K562 (cell line): ENCODE data around the gene PEX13. TPM values are rescaled to one million over a fixed set of nuclear protein-coding genes. Genes with fewer than 3 reads are reported as not detected.

ENCODE experiments used
- CC2D1A ChIP-seq: fragments of 450-650 bp; IDR thresholded peaks from 2 replicates; pipeline ENCODE4 v1.6.1; 2017; ENCODE audit warnings: mild to moderate bottlenecking
- DPF2 ChIP-seq: fragments of 450-650 bp; IDR thresholded peaks from 2 replicates; pipeline ENCODE4 v1.6.1; 2016
- E4F1 ChIP-seq: fragments of 250-450 bp; sonication (Bioruptor Pico); IDR thresholded peaks from 2 replicates; pipeline ENCODE4 v1.5.0; 2021; ENCODE audit warnings: mild to moderate bottlenecking, borderline replicate concordance
- FIP1L1 ChIP-seq: fragments of 200-400 bp; formaldehyde crosslinking; IDR thresholded peaks from 2 replicates; pipeline ENCODE4 v1.6.1; 2018; ENCODE audit warnings: mild to moderate bottlenecking, low read depth, low read length; ENCODE audit not compliant: poor library complexity, severe bottlenecking
- HNRNPH1 ChIP-seq: fragments of 200-400 bp; formaldehyde crosslinking; optimal IDR thresholded peaks from 2 replicates; pipeline ENCODE3; 2017; ENCODE audit warnings: low read depth, mild to moderate bottlenecking, low read length, moderate library complexity
- HOXB6 ChIP-seq: fragments of 250-450 bp; sonication (Bioruptor Pico); IDR thresholded peaks from 2 replicates; pipeline ENCODE4 v1.5.1; 2022; ENCODE audit warnings: mild to moderate bottlenecking, borderline replicate concordance
- KLF16 ChIP-seq: IDR thresholded peaks from 2 replicates; pipeline ENCODE4 v1.6.1; 2016; ENCODE audit warnings: antibody characterized with exemption
- MXD1 ChIP-seq: fragments of 250-450 bp; sonication (Bioruptor Pico); IDR thresholded peaks from 2 replicates; pipeline ENCODE4 v1.8.0; 2021; ENCODE audit warnings: borderline replicate concordance, mild to moderate bottlenecking, moderate library complexity; ENCODE audit not compliant: poor library complexity, severe bottlenecking
- MYBL2 ChIP-seq, 2 experiments: fragments of 450-650 bp in 1 of 2; sonication (generic) in 1 of 2; formaldehyde crosslinking in 1 of 2; IDR thresholded peaks; 2 replicates each; pipeline versions ENCODE4 v1.6.1 to v1.8.1; 2017 to 2022; ENCODE audit warnings: borderline replicate concordance in 1 of 2, inconsistent platforms in 1 of 2, low read depth in 1 of 2, mild to moderate bottlenecking in 1 of 2, missing genetic modification reagents in 1 of 2, moderate library complexity in 1 of 2
- NFIX ChIP-seq: fragments of 250-450 bp; sonication (Bioruptor Pico); IDR thresholded peaks from 2 replicates; pipeline ENCODE4 v1.4.0; 2020; ENCODE audit warnings: low read depth, mild to moderate bottlenecking, moderate library complexity
- PCBP2 ChIP-seq: fragments of 200-400 bp; formaldehyde crosslinking; IDR thresholded peaks from 2 replicates; pipeline ENCODE4 v1.6.1; 2018; ENCODE audit warnings: low read length, low read depth, mild to moderate bottlenecking, moderate library complexity; ENCODE audit not compliant: poor library complexity, severe bottlenecking
- POLR2AphosphoS2 ChIP-seq: IDR thresholded peaks from 2 replicates; pipeline ENCODE4 v1.6.1; 2012; ENCODE audit warnings: low read length, improper control_type of control experiment
- POLR3A ChIP-seq: IDR thresholded peaks from 2 replicates; pipeline ENCODE4 v1.6.1; 2011; ENCODE audit warnings: borderline replicate concordance, mild to moderate bottlenecking, moderate library complexity; ENCODE audit not compliant: insufficient read length, insufficient read depth; ENCODE audit errors: extremely low read depth
- RBM22 ChIP-seq: fragments of 200-400 bp; formaldehyde crosslinking; IDR thresholded peaks from 2 replicates; pipeline ENCODE4 v1.6.1; 2018; ENCODE audit warnings: low read length, low read depth; ENCODE audit not compliant: poor library complexity, severe bottlenecking
- SMAD1 ChIP-seq: fragments of 150-350 bp; IDR thresholded peaks from 2 replicates; pipeline ENCODE4 v1.6.1; 2014; ENCODE audit warnings: low read length, low read depth; ENCODE audit not compliant: partially characterized antibody
- SMARCA4 ChIP-seq: fragments of 450-650 bp; IDR thresholded peaks from 2 replicates; pipeline ENCODE4 v1.6.1; 2016
- SMARCE1 ChIP-seq: fragments of 450-650 bp; IDR thresholded peaks from 2 replicates; pipeline ENCODE4 v1.7.1; 2016; ENCODE audit warnings: mild to moderate bottlenecking
- ZNF165 ChIP-seq: fragments of 250-450 bp; sonication (Bioruptor Pico); IDR thresholded peaks from 2 replicates; pipeline ENCODE4 v1.4.0; 2020; ENCODE audit warnings: borderline replicate concordance
- ZNF431 ChIP-seq: sonication (generic); formaldehyde crosslinking; IDR thresholded peaks from 2 replicates; pipeline ENCODE4 v1.8.0; 2022; ENCODE audit warnings: mild to moderate bottlenecking, missing genetic modification reagents
- polyA plus RNA-seq, 8 experiments: library from polyadenylated mRNA; depleted of rRNA in 4 of 8; stranded (reverse) in 5 of 8; unstranded in 3 of 8; fragments of >200 nt; fragmentation: Nextera tagmentation in 2 of 8; fragmentation: Illumina TruSeq in 1 of 8; extraction: Ambion mirVana in 2 of 8; extraction: Trizol in 1 of 8; gene quantifications; 2 replicates each; pipeline versions ENCODE4 v1.2.1 to v1.2.3, GENCODE V29; 2011 to 2014; ENCODE audit warnings: inconsistent platforms in 1 of 8, missing spikeins in 1 of 8
- total RNA-seq, 7 experiments: library from RNA; depleted of rRNA in 6 of 7; stranded (reverse); fragments of >200 nt in 6 of 7; fragmentation: Illumina TruSeq in 2 of 7; extraction: Trizol in 2 of 7; gene quantifications; 2 replicates each; pipeline versions ENCODE4 v1.2.1 to v1.2.3, GENCODE V29; 2011 to 2021; ENCODE audit warnings: low replicate concordance in 1 of 7
- TF ChIP-seq, protein P1 (sequence below): fragments of 250-450 bp; sonication (Bioruptor Pico); IDR thresholded peaks from 2 replicates; pipeline ENCODE4 v1.5.1; 2021; ENCODE audit warnings: mild to moderate bottlenecking
- TF ChIP-seq, protein P2 (sequence below): fragments of 250-450 bp; sonication (Bioruptor Pico); IDR thresholded peaks from 2 replicates; pipeline ENCODE4 v1.4.0; 2020; ENCODE audit warnings: mild to moderate bottlenecking, moderate library complexity, borderline replicate concordance

PEX13 gene
- total and polyA plus RNA-seq, 9 of the 15 experiments (the other 6 are each of a cell fraction or from before 2014, with no cell fraction given), result 4.0 to 30.4 (median 18.8) TPM

GRCh38 chr2:61017003-61017555, 441 bp upstream of the PEX13 start (continued):
- TF ChIP-seq E4F1 (CRISPR knock-in tag) (no peak), NFIX (CRISPR knock-in tag) (no peak), POLR3A (no peak), PCBP2 (no peak), CC2D1A (peak; percentile 25; the same call in 1 of the 2 replicates), MYBL2 (IDR thresholded peaks at IDR 0.05; ENCODE audit: low read depth) (peak; percentile 63), MYBL2 (CRISPR knock-in tag; IDR thresholded peaks at IDR 0.05; ENCODE audit: borderline replicate concordance) (no peak), ZNF431 (CRISPR knock-in tag) (no peak), MXD1 (peak; percentile 52), SMARCA4 (peak; percentile 48; the same call in 1 of the 2 replicates), FIP1L1 (no peak), HNRNPH1 (no peak), ZNF165 (CRISPR knock-in tag) (no peak), SMARCE1 (no peak; the same call in 1 of the 2 replicates), SMAD1 (no peak), HOXB6 (CRISPR knock-in tag) (no peak), KLF16 (no peak), DPF2 (peak; percentile 58; the same call in 1 of the 2 replicates), POLR2AphosphoS2 (no peak), RBM22 (no peak)
- TF ChIP-seq, protein P1, sequence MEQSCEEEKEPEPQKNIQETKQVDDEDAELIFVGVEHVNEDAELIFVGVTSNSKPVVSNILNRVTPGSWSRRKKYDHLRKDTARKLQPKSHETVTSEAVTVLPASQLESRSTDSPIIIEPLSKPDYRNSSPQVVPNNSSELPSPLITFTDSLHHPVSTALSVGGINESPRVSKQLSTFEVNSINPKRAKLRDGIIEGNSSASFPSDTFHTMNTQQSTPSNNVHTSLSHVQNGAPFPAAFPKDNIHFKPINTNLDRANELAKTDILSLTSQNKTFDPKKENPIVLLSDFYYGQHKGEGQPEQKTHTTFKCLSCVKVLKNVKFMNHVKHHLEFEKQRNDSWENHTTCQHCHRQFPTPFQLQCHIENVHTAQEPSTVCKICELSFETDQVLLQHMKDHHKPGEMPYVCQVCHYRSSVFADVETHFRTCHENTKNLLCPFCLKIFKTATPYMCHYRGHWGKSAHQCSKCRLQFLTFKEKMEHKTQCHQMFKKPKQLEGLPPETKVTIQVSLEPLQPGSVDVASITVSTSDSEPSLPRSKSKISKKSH (CRISPR knock-in tag), result no peak
- TF ChIP-seq, protein P2, sequence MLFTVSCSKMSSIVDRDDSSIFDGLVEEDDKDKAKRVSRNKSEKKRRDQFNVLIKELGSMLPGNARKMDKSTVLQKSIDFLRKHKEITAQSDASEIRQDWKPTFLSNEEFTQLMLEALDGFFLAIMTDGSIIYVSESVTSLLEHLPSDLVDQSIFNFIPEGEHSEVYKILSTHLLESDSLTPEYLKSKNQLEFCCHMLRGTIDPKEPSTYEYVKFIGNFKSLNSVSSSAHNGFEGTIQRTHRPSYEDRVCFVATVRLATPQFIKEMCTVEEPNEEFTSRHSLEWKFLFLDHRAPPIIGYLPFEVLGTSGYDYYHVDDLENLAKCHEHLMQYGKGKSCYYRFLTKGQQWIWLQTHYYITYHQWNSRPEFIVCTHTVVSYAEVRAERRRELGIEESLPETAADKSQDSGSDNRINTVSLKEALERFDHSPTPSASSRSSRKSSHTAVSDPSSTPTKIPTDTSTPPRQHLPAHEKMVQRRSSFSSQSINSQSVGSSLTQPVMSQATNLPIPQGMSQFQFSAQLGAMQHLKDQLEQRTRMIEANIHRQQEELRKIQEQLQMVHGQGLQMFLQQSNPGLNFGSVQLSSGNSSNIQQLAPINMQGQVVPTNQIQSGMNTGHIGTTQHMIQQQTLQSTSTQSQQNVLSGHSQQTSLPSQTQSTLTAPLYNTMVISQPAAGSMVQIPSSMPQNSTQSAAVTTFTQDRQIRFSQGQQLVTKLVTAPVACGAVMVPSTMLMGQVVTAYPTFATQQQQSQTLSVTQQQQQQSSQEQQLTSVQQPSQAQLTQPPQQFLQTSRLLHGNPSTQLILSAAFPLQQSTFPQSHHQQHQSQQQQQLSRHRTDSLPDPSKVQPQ (CRISPR knock-in tag), result no peak
